ENCODE results near the gene CD8B.
A peak's percentile ranks its signal among the peaks of the same experiment; 100 is the strongest.
"Not testable (repeated sequence)": the region's sequence is repeated elsewhere in the genome, so short reads cannot be mapped to it uniquely, and the experiment has no call there.

CD8B gene

DNA sequence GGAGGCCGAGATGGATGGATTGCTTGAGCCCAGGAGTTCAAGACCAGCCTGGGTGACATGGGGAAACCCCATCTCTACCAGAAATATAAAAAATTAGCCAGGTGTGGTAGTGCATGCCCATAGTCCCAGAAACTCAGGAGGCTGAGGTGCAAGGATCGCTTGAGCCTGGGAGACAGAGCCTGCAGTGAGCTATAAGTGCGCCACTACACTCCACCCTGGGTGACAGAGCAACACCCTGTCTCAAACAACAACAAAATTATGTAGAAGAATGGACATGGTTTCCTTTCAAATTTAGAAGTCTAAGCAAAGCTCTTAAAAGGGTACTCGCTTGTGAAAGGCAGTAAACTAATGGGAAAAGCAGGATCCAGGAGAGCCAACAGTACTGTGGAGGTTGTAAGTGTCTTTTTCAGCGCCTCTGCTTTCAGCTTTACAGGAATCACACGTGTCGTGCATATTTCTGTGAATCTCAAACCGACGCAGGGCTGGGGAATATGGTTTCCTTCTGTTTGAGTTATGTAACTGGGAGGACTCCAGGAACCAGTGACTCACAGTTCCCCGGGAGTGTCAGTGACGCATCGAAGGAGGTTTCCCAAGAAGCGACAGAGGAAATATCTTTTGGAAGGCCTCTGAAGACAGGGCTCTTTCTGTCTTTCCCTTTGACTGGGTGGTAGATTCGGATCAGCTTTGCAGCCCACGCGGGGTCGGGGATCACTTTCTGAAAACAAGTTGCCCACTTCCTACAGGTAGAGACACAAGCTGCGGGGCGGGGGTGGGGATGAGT, 24.6 kb downstream of the CD8B start:
- DNase-seq (ENCODE audit: low spot score) = peak; percentile 64

DNA sequence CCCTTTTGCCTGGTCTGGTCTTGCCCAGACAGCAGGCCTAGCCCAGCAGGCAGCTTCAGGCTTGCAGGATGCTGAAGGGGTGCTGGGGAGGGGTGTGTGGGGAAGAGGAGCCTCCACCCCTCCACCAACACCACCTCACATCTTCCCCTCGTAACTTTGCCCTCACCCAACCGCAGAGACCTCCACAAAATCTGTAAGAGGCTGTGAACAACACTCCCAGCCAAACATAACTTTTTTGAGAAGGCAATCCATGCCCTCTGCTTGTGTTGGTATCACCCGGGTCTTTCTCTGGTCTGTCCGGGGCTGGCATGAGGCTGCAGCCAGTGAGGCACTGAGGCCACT, 26.2 kb downstream of the CD8B start:
- not testable (repeated sequence) for DNase-seq (ENCODE audit: low spot score)

DNA sequence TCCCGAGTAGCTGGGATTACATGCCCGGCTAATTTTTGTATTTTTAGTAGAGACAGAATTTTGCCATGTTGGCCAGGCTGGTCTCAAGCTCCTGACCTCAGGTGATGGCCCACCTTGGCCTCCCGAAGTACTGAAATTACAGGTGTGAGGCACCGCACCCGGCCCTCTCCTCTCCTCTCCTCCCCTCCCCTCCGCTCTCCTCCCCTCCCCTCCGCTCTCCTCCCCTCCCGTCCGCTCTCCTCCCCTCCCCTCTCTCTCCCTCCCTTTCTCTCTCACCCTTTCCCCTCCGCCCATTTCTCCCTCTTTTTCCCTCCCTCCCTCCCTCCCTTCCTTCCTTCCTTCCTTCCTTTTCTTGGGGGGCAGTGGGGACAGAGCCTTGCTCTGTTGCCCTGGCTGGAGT, 28.4 kb downstream of the CD8B start:
- DNase-seq (ENCODE audit: low spot score) = no peak

DNA sequence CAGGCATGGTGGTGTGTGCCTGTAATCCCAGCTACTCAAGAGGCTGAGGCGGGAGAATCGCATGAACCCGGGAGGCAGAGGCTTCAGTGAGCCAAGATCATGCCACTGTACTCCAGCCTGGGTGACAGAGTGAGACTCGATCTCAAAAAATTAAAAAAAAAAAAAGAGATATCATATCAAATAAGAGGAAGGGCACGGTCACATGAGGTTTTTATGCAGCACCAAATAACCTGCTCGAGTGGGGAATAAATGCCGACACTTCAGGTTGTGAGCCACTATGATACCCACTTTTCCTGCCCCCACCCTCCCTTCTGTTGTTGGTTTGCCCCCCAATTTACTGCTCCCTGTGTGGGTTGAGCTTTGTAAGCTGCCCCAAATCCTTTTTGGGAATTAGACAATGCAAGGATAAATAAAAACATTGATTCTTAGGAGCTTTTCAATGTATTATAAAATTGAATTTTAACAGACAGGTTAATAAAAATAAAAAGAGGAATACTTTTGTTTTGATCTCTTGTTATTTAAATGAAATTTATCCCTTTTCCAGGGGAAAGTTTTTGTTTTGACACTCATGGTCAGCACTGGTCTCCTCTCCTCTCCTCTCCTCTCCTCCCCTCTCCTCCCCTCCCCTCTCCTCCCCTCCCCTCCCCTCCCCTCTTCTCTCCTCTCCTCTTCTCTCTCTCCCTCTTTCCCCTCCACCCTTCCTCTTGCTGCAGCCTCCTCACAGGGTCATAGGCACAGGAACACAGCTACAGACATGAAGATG, 29.2 kb downstream of the CD8B start:
- no peak for DNase-seq (ENCODE audit: low spot score)

DNA sequence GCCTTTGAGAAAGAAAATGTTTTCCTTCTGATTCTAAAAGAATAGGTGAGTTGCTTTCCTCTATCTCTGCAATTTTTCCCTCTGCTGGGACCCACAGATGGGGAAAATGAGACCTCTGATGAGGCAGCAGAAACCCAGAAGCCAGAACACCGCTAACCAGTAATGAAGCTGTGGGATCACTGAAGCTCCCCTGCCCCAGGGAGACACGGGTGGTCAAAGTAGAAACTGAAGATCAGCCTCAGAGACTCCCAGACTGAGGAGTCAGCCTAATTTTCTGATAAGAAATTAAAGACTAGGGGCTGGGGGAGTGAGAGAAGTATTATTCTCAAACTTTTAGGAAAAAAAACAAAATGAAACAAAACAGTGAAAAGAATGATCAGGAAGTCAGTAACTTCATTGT, 30.1 kb downstream of the CD8B start:
- no peak for DNase-seq (ENCODE audit: low spot score)

DNA sequence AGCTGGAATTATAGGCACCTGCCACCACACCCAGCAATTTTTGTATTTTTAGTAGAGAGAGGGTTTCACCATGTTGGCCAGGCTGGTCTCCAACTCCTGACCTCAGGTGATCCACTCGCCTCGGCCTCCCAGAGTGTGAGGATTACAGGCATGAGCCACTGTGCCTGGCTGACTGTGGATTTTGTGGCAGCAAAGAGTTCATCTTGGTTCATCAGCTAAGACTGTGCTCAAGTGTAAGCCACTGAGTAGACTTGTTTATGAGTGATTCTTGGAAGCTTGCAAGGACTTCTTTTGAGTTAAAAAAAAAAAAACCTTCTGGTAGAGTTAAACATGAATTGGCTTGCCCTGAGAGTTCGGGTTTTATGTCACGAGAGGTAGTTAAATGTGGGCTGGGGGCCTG, 34.7 kb downstream of the CD8B start:
- DNase-seq (ENCODE audit: low spot score) = no peak

DNA sequence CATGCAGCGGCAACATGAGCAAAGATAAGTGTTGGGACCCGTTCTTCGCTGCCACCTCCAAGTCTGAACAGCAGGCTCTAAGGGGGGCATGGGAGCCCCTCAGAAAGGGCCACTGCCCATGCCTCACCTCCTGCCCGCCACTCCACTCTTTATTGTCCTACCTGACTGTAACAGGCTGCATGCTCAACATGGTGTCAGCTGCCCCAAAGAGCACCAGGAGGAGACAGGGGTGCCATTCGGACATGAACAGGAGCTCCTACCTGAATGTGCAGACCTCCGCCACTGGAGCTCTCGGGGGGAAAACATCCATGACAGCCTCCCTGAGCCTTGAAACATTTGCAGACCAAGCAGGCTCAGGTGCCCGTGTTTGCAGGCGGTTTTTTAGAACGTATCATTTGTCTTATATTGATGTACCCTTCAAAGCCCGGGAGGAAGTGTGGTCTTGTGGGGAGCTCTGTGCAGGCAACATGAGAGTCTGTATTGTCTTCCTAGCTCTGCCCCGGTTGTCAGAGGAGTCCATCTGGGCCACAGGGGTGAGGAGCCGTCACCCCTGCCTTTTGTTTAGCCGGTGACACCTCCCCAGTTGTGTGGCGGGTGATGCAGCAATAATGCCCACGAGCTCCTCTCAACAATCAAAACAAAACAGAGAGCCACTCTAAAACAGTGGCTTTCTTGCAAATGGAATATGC, 35.8 kb downstream of the CD8B start:
- DNase-seq (ENCODE audit: low spot score) = no peak

DNA sequence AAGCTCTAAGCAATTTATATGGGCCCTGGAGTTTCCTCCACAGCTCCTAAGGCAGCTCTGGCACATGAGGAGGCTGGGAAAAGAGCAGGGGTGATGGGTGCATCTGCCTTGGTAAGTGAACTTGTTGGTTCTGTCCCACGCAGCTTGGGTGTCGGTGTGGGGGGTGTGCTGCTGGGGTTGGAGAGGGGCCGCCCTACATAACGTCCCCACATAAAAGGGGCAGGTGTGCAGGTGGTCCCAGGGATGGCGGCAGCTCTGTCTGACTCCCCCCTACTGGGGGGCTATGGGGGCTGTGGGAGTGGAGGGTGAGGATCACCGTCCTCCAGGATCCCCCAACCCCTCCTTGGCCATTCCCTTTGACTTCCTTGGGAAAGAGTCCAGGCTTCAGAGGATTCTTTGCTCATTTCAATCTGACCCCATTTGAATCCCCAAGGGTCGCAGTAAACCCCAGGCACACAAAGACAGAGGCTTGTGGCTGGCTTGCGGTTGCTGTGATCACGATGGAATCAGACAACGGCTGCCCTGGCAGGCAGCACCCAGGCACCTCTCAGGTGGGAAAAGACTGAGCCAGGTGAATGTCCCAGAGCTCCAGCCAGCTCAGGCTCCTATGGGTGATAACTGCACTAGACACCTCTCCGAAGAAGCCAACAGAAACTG, 36.5 kb downstream of the CD8B start:
- DNase-seq (ENCODE audit: low spot score) = no peak

DNA sequence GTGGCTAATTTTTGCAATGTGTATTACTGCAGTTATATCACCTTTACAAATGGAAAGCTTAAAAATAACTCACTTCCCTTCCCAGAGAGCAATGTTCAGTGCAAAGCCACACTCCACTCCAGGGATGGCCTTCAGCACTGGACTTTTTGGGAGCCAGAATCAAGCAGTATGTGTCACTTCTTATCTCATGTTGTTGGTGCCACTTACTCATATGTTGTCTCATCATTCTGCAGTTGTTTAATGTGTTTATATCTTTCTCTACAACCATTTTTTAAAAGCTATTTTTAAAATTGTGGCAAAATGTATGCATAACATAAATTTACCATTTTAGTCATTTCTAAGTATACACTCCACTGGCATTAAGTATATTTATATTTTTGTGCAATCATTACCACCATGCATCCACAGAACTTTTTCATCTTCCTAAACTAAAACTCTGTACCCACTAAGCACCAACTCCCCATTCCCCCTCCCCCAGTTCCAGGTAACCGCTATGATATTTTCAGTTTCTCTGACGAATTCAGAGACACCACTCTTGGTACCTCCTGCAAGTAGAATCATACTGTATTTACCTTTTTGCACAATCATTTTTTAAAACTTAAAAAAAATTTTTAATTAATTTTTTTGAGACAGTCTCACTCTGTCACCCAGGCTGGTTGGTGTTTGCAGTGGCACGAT, 38.9 kb downstream of the CD8B start:
- DNase-seq (ENCODE audit: low spot score) = no peak

DNA sequence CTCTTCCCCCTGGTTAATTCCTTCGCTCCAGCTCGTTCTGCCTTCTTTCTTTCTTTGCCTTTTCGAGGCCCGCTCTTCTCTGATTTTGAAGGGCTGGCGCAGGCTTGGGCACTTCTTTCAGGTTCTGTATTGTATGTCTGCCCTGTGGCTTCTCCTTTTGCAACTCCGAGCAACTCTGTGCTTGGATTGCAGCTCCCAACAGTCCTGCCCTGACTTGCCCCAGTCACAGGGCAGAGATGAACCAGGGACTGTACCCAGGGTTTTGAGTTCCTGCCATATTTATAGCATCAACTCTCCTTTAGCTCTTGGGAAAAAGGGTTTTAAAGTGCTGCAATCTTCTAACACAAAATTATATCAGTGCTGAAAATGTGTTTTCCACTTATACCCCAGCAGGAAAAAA, 39.8 kb downstream of the CD8B start:
- no peak for DNase-seq (ENCODE audit: low spot score)

DNA sequence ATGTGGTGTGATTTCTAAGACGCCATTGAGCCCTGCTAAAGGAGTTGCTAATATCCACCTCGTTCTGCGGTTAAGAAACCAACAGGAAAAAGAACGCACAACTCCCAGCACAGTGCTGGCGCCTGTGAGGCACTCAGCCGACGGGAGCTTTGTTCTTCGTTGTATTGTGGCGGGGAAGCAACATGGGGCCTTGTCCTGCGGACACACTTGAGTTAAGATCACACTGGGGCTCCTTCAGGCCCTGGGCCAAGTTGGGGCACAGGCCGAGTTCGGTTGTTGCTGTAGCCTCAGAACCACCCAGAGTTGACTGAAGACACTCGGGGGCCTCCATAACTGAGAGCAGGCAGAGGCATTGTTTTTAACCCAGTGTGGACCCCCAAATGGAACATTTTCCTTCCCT, 40.4 kb downstream of the CD8B start:
- no peak for DNase-seq (ENCODE audit: low spot score)

DNA sequence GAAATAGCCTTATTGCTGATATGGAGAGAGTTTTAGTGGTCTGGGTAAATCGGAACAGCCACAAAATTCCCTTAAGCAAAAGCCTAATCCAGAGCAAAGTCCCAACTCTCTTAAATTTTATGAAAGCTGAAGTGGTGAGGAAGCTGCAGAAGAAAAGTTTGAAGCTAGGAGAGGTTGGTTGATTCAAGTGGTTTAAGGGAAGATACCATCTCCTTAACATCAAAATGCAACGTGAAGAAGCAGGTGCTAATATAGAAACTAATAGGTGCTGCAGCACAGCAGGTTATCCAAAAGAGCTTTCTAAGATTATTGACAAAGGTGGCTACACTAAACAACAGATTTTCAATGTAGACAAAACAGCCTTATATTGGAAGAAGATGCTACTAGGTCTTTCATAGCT, 42.7 kb downstream of the CD8B start:
- no peak for DNase-seq (ENCODE audit: low spot score)

DNA sequence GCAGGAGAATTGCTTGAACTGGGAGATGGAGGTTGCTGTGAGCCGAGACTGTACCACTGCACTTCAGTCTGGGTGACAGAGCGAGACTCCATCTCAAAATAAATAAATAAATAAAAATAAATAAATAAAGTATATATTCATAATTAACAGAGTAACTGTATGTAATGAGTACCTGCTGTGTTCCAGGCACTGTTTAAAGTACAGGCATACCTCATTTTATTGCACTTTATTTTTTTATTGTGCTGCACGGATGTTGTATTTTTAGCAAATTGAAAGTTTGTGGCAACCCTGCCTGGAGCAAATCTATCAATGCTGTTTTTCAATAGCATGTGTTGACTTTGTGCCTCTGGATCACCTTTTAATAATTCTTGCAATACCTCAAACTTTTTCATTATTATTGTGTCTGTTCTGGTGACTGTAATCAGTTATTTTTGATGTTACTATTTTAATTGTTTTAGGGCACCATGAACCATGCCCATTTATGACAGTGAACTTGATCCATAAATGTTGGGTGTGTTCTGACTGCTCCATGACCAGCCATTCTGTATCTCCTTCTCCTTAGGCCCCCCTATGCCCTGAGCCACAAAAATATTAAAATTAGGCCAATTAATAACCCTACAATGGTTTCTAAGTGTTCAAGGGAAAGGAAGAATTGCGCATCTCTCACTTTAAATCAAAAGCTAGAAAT, 43.4 kb downstream of the CD8B start:
- no peak for DNase-seq (ENCODE audit: low spot score)

DNA sequence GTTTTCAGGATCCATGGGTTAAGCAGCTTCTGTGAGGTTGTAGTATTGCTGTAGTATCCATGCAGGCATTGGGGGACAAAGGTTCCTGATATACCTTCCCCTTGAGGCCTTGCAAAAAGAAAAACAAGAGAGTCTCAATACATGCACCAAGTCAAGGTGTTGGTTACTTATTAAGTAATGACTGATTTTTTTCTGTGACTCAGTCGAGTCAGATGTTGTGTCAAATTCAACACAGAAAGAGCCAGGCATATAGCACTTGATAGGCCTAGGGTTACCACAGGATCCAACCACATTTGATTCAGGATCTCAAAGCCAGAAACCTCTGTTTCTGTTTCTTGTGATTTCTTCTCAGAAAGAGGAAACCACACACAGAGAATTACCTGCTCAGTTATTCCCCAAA, 46.1 kb downstream of the CD8B start:
- no peak for DNase-seq (ENCODE audit: low spot score)

DNA sequence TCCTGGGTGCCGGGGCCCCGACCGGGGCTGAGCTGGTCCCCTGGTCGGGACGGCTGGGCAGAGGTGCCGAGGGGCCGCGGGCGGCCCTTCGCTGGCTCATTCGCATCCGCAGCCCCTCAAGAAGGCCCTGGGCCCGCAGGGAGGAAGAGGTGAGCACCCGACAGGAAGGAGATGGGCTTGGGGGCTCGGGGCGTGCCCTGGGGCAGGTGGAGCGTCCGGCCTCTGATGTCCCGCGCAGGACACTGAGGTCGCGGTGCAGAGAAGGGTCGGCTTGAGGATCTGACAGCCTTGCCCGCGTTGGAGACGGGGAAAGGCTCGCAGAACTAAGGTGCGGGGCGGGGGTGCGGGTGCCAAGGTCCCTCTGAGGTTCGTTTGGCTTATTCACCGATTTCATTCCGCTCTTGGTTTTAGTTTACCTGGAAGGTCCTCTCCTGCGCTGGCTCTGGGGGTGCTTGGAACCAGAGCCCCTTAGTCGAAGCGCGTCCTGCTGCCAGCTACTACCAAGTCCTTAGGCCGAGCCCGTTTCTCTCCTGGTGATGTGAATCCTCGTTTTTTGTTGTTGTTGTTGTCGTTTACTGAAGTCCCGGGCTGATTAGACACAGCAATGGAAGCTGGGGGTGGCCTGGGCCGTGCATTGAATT, 52.1 kb downstream of the CD8B start:
- DNase-seq (ENCODE audit: low spot score) = no peak

DNA sequence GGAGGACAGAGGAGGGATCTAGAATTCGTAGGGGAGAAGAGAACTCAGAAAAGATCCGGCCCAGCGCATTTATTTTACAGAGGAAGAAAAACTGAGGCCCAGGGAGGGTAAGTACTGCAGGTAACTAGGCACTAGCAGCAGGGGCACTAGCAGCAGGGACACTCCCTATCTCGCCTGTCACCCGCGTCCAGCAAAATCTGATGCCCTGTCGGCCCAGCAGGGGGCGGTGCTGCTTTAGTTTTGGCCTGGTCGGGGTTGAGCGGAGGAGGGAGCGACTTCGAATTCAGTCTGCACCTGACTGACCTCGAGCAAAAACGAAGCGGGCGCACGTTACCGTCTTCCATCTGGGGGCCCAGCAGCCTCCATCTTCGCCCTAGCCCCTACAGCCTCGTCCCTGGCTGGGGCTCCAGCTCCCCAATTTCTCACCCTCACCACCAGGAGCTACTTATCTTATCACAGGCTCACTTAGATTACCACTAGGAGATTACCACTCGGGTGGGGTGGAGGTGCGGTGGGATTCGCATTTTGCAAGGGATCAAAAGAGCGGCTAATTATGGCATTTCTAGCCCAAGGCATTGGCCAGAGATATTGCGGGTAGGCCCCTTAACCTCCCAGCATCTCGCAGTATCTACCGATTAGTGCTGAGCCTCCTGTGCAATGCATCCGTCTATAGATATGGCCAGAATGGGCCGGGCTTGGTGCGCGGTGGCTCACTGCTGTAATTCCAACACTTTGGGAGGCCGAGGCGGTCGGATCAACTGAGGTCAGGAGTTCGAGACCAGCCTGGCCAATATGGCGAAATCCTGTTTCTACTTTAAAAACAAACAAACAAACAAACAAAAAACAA, 53.1 kb downstream of the CD8B start:
- DNase-seq (ENCODE audit: low spot score) = peak; percentile 78

DNA sequence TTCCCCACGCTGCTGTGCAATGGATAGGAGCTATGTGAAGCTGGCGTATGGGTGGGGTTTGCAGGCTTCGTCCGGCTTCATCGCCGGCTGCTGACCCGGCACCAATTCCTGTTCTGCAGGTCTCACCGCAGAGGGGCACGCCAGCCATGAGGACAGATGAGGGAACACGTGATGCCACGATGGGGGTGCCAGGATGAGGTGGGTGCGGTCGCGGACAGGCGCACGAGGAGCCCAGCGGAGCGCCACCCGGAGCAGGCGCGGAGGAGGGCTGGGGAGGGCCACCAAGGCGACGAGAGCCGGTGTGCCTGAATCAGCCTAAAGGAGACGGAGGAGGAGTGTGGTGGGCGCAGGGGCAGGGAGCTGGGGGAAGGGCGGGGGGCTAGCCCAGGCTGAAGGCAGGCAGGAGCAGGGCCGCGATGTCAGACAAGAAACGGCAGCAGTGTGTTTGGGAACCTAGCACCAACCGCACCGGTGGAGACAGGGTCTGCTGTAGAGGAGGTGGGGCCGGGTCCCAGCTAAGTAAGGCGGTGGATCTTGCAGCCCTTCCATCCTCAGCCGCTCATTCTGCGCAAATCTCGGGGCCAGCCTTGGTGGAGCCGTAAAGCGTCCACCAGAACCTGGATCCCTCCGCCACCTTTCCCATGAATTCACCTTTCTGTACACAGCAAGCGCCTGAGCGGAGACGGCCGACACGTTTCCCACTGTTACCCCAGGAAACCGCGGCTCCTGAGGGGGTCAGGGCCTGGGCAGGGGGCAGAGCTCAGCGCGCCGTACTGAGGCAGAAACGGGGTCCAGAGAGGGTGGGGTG, 54.0 kb downstream of the CD8B start:
- DNase-seq (ENCODE audit: low spot score) = peak; percentile 58

DNA sequence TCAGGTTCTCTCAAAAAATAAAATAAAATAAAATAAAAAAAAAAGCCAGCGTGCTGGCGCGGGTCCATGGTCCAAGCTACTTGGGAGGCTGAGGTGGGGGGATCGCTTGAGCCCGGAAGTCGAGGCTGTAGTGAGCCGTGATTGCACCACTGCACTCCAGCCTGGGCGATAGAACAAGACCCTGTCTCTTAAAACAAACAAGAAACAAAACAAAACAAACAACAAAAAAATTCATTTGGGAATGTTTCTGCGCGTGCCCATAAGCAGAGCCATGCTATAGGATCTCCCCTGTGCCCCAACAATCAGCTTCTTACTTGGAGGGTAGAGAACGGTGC, 54.6 kb downstream of the CD8B start:
- no peak for DNase-seq (ENCODE audit: low spot score)
